Erythroblast (primary cell): ENCODE measurements around the gene PPP2R2C.

Experiments used
- DNase-seq, 2 experiments: peaks; one replicate each; lab custom pipeline; 2025; lab: John Stamatoyannopoulos, UW
- GATA1 ChIP-seq: IDR thresholded peaks from 2 replicates; pipeline ENCODE4 v1.6.1; 2011; ENCODE audit warnings: low read depth, mild to moderate bottlenecking, control low read depth, low read length, moderate library complexity
- POLR2A ChIP-seq: IDR thresholded peaks from 2 replicates; pipeline ENCODE4 v1.6.1; 2011; ENCODE audit warnings: mild to moderate bottlenecking, low read length

Gene PPP2R2C

DNA sequence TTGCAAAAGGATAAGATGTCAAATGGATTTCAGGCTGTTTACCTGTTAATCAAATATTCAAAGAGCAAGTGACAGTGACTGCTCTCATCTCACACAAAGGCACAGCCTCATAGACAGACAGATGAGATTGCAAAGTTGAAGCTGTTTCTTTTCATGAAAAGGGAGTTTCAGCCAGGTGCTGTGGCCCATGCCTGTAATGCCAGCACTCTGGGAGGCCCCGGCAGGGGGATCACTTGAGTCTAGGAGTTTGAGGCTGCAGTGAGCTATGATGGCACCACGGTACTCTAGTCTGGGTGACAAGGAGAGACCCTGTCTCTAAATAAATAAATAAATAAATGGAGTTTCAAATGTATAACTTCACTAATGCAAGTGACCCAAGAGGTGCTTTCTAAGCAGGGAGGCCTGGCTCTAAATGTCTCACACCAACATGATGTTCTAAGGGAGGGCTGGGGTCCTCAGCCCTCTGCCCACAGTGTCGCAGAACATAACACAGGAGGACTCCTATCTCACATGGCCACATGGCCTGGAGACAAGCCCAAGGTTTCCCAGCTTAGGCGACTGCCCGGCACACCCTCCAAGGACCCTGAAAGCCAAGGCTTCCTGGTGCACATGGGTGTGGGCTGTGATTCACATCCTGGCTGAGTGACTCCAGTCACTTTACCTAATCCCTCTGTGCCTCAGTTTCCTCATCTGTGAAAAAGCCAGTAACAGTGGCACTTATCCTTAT lies 26.8 kb downstream of the PPP2R2C start:
- no peak for DNase-seq
- no peak for TF ChIP-seq GATA1
- TF ChIP-seq POLR2A = no peak

DNA sequence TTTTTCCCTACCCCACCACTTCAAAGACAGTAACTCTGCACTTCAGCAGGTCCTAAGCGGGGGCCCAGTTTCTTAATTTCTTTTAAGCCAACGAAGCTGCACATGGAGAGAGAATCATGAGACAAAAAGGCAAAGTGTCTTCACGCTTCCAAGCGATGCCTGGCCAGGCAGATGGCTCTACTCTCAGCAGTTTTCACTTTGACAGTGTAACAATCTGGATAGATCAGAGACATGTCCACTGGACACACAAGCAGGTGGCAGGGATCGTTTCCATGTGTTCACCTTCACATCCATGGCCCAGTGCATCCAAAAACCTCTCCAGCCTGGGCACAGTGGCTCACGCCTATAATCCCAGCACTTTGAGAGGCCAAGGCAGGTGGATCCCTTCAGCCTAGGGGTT lies 27.8 kb downstream of the PPP2R2C start:
- DNase-seq = no peak

DNA sequence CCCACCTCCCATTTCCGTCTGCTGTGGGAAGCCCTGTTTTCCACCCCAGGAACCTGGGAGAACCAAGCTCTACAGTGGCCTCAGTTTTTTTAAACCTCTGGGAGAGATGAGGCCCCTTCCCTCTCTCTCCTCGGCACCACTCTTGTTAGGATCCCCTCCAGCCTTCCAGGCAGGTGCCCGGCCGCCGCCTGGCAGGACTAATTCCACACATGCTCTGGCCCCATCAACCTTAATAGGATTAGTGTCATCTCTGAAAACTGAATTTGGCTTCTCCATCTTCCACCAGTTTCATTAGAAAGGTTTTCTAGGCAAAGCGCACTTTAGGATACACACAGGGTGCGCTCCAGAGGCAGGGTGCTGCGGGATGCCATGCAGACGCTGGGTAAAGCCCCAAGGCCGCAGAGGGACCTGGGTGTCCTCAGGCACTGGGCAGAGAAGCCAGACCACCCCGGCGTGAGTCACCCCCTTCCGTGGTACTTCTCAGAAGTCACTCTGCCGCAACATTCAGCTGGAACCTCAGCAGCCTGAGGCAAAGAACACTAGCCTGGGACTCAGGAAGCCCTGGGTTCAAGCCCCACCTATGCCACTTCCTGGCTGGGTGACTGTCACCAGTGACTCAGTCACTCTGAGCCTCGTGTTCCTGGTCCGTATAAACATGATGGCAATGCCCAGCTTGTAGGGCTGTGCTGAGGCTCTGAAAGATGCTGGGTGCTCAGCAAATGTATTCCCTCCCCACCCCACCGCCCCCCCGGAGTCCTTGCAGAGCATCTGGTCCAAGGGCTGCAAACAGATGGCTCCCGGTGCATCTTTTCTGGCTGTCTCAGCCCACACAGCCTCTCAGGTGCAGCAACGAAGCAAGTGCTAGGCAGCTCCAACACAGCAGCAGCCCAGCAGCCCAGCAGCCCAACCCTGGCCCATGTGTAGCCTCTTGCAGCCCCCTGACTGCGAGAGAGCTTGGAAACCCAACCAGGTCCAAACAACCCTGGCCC lies 29.1 kb downstream of the PPP2R2C start:
- TF ChIP-seq GATA1 (no peak), POLR2A (no peak)
- DNase-seq = no peak

More for the DNA sequence above, 27.8 kb downstream of the PPP2R2C start:
- TF ChIP-seq POLR2A (no peak), GATA1 (no peak)

DNA sequence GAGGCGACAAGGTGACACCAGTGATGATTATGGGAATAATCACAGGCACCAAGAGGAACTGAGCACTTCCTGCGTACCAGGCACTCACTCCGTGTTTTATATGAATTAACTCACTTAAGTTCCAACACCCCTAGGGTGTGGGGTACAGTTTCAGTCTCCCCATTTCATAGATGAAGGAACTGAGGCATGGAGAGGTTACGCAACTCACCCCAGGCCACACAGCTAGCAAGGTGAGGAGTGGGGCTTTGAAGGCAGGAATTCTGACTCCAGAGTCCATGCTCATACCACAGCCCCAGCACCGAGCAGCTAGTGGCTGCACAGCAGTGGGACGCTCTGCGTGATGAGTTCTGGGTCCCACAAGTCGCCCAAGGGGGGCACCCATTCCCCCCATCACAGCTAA lies 29.9 kb downstream of the PPP2R2C start:
- TF ChIP-seq GATA1 = no peak
- TF ChIP-seq POLR2A = no peak
- no peak for DNase-seq

DNA sequence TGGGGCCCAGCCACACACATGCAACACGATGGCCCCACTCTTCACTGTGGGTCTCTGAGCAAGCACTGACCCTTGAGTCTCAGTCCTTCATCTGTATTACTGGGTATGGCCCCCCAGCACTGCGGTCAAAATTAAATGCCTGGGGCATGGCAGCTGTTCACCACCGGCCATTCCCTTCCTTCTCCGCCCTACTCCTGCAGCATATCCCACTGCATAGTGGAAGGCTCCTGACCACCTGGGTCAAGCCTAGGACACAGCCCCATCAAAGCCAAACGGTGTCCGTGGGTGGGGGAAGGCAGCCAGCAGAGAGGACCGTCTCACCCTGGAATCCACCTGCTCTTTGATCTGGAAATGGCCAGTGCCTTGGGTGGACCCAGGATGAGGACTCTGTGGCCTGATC lies 30.7 kb downstream of the PPP2R2C start:
- no peak for TF ChIP-seq POLR2A
- no peak for TF ChIP-seq GATA1

DNA sequence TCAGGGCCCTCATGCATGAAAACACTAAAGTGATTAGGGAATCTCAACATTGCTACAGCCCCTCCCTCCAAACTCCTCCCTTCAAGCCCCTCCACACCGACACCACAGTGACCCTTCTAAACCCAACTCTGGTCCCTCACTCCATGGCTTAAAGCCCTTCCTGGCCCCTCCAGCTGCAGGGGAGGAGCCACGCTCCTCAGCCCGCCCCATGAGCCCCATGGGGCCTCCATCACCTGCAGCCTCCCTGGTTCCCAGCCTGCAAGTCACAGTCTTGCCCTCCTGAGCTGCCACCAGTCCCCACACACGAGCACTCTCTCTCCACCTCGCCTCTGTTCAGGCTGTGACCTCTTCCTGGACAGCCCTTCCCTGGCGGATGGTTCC lies 31.2 kb downstream of the PPP2R2C start:
- DNase-seq = no peak
- TF ChIP-seq GATA1 (no peak), POLR2A (no peak)

More for the DNA sequence above, 30.7 kb downstream of the PPP2R2C start:
- no peak for DNase-seq

DNA sequence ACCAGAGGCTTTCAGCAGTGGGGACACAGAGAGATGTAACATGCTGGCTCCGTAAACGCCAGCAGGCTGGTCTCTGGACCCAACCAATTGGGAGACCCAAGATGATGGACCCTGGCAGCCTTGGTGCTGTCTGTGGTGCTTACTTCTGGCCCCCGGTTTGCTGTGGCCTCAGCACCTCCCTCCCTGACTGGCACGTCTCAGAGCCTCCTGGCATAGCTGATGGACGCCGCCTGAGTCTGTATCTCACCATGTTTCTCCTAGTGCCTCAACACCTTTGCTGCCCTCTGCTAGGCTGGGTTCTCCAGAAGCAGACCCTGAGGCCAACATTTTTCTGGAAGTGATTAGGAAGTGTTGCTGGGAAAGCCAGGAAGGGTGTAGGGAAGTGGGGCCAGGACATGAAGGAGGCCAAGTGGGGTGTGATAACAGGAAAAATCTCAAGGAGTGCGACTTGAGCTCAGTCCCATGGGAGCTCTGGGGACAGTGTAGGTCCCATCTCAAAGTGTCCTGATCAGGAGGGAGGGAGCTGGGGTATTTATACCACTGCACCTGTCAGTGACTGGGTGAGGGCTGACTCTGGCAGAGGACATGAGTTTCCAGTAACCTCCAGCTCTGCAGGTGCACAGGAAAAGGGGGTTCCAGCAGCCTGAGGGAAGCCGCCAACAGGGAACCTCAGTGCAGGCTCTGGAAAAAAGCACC lies 31.8 kb downstream of the PPP2R2C start:
- no peak for TF ChIP-seq GATA1
- TF ChIP-seq POLR2A = no peak
- DNase-seq = no peak

DNA sequence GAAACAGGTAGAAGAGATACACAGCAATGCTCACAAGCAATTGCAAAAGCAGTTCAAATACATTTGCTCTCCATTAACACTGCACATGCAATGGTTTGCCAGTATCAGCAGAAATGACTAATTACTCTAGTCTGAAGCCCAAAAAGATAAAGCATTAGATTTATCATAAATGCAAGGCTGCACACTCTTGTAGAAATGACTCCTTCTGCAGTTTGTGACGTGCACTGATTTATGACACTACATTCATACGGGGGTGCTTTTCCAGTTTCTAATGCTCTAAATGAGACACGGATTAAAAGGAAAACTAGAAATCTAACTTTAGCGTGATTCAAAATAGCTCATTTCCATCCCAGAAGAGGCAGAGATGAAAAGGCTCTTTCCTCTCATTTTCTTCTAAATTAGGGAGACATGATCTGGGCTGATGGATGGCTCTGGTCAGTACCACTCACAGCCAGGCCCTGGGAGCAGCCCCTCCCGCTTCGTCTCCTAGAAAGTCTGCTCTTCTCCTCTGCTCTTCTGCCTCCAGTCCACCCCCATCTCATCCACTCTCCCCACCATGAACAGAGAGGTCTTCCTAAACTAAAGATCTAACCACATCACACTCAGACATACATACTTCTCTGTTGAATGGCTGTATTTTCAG lies 33.2 kb downstream of the PPP2R2C start:
- no peak for DNase-seq
- TF ChIP-seq POLR2A (no peak), GATA1 (no peak)

DNA sequence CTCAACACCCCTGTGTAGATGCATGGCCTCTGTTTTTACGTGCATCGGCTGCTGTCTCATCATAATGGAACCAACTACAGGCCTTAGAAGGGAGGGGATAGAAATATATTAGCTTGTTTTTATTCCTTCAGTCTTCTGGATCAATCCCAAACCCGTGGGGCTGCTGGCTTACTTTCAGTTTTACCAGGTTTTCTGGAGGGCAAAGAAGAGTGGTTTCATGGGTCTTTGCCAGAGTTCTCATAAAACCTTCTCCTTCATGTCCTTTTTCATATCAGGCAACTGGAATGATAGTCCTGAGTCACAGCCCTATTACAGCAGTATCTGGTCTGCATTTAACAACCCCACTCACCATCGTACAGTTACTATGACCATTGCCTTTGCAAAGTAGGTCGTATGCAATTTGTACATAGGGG lies 34.6 kb downstream of the PPP2R2C start:
- no peak for DNase-seq
- no peak for TF ChIP-seq POLR2A
- TF ChIP-seq GATA1 = no peak

DNA sequence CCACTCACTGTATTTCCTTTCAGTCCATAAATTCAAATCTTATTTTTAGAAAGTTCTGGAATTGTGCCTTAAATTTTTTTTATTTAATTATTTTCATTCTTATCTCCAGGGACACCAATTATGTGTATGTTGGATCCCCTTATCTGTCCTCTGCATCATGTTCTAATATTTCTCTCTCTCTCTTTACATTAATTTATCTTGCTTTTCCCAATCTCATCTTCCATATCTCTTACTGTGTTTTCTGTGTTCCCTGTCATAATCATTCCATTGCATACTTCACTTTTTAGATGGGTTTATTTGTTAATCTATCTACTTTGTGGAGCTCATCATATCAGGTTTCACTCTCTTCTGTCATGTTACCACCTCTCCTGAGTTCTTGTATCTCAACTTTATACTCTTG lies 37.4 kb downstream of the PPP2R2C start:
- no peak for DNase-seq
- TF ChIP-seq GATA1 (no peak), POLR2A (no peak)

DNA sequence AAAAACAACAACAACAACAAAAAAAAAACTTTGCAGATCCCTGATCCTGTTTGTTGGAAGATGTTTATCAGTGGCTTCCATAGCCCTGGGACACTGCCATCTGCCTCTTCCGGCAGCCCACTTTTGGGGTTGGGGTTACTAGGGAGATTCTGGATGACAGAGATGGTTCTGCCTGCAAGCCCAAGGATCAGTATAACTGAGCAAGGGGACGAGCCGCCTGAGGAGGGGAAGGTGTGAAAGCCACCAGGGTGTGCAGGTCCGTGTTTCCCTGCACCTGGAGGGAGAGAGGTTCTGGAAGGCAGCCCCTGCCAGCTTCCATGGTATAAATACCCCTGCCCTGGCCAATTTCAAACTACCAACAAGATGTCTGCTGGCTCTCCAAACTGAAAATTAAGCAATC lies 41.5 kb downstream of the PPP2R2C start:
- DNase-seq = no peak
- TF ChIP-seq GATA1 = no peak
- no peak for TF ChIP-seq POLR2A

DNA sequence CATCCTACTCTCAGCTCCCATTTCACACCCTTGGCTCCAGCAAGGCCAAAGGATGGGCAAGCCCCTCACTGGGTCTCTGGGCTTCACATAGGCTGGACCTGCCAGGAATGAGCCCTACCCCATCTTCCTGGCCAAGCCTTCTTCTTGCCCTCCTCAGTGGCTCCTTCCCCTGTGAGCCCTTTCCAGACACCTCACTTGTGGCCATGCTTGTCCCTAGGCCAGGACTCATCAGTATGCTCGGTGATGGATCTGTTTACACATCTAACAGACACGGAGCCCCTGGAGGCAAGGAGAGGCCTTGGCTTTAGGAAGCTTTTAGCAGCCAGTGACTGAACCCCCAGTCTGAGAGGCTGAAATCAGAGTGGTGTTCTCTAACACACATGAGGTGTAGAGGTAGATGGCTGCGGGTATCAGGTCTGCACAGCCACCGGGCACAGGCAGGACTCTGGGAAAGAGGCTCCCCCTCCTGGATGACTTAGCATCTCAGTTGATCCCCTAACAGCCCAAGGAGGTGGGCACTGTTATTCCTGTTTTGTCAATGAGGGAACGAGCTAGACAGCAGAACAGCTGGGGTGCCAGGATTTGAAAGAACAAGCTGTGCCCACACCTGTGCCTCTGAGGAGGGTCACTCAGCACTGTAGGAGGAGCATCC lies 44.8 kb downstream of the PPP2R2C start:
- no peak for TF ChIP-seq GATA1
- no peak for TF ChIP-seq POLR2A

More for the DNA sequence above, 44.8 kb downstream of the PPP2R2C start:
- no peak for DNase-seq
